GM15510 (cell line): ENCODE data around the gene FBXO24.

ENCODE experiments used
- POLR2A ChIP-seq: IDR thresholded peaks from 3 replicates; pipeline ENCODE4 v1.6.1; 2011; ENCODE audit warnings: borderline replicate concordance; ENCODE audit not compliant: insufficient read length; ENCODE audit errors: extremely low read depth

FBXO24 gene

DNA sequence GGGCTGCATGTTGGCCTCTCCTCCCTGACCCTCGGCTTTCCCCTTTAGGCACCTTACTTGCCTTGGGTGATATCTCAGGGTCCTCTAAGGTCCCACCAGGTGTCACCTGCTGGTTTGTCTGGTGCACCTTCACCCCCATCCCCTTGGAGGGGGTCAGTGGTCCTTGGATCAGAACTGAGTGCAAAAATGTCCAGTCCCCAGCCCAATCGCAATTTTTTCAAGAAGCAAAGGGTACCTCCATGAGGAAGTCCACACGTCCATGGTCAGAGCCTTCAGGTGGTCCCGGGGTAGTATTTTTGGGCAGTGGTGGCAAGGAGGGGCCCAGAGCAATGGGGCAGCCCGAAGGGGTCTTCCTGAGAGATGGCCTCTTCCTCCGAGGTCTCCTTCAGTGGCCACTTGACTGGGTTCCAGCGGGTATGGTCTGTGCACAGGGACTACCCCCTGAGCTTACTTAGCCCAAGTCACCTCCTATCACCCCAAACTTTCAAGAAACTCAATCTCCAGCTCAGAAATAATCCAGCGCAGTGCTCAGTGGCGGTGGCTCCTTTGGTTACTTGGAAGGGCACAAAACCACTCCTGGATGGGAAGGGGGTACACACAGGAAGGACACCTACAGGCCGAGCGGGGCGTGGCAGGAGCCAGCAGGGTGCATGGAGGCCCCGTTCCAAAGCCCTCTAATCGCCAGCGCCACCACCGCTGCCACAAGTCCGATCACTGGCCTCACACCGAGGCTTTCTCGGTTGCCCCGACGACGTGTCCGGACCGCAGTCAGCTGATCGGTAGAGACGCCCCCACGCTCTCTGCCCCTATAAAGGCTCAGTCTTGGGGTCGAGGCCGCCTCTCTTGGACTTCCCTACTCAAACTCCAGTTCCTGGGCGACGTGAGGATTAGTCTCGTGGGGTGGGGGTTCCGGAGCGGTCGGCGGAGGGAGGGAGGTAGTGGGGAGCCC lies 17.0 kb upstream of the FBXO24 start:
- TF ChIP-seq POLR2A = no peak

DNA sequence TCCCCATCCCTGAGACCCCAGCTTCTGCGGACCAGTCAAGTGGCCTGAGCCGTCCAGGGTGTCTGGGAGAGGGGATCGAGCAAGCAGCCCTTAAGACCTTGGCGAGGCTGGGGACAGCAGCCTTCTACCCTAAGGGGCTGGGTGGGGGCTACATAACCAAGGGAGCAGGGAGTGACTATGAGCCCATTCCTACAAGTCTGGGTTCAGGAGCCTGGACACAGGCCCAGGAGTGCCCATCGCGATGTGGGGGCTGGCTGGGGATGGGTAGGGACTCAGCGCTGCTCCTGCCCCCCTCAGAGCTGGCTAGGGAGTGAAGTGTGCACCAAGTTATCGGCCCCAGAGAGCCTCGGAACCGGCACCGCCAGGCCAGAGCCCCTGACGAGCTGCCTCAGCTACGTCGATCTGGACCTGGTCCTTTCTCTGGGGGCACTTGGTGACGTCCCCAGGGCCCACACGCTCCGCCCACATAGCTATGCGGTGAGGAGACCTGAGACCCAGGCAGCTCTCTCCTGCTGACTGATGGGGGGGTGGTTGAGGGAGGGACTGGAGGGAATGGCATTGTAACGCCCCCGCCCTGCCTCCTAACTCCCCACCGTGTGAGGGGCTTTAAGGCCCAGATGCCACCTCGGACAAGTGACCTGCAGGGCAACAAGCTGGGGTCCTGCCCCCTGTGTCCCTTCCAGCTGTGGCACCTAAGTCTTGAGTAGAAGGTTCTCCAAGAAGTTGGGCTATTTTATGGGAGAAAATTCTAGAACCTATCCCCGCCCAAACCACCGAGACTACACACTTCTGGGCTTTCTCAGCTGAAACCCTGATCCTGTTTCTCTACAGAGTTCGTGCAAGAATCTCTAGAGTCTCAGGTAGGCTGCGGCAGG lies 14.9 kb upstream of the FBXO24 start:
- no peak for TF ChIP-seq POLR2A

DNA sequence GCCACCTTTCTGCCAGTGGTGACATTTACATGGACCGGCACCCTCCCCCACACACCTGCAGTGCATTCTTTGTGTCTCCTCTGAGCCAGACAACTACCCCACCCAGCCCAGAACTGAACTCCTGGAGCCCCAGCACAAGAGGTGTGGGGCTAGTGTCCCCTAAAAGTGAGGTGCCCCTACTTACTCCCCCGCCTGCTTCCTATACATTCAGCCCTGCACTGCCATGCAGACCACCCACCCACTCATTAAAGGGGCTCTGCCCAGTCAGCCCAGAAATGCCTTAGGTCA lies 14.4 kb upstream of the FBXO24 start:
- no peak for TF ChIP-seq POLR2A

DNA sequence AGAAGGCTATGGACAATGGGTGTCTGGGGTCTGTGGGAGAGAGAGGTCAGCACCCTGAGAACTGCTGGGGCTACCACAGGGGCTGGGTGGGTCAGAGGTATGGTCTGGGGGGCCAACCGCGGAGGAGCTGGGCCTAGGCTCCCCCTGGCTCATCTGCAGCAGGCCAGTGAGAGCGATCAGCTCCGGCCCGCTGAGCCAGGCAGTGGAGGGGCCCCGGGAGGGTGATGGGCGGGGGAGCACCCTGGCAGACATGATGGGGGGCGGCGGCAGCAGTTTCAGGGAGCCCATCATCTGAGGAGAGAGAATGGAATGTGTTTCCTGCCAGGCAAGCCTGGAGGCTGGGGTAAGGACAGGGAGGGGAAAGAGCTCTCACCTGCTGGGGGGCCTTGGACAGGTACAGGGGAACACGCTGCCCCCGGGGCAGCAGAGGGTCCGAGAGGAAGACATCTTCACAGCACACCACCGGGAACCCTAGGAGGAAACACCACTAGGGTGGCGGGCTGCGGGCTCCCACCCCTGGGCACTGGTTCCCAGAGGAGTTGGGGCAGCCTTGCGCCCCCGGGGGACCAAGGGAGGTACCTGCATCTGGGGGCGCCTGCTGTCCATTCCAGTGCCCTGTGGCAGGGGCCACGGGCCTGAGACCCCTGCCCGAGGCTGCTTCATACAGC lies 13.7 kb upstream of the FBXO24 start:
- TF ChIP-seq POLR2A = no peak

DNA sequence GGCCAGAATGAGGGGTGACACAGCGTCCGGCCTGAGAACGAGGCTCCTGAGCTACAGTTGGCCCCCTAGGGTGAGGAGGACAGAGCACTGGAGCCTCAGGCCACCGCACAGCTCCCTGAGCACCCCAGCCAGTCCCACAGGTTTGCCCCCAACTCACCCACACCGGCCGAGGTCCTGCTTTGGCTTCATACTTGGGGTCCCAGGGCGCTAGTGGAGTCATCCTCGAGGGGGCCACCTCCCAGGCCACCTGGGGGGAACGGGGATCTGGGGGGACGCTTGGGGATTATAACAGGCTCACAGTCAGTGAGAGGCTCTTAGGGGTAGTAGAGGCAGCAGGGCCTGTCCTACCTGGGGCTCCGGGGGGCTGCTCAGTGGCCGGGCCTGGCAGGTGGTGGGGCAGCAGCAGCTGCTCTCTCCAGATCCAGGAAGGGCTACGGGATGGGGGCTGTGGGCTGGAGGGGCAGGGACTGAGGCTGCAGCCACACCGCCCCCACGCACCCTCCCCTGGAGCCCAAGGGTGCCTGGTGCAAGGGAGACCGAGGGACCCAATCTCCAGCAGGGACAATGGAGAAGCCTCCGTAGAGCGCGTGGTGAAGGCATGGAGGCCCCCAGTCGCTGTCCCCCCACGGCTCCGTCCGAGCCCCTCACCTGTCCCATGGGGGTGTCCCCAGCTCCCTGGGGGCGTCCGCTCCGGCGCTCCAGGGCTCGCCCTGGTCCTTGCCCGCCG lies 13.0 kb upstream of the FBXO24 start:
- TF ChIP-seq POLR2A = no peak

DNA sequence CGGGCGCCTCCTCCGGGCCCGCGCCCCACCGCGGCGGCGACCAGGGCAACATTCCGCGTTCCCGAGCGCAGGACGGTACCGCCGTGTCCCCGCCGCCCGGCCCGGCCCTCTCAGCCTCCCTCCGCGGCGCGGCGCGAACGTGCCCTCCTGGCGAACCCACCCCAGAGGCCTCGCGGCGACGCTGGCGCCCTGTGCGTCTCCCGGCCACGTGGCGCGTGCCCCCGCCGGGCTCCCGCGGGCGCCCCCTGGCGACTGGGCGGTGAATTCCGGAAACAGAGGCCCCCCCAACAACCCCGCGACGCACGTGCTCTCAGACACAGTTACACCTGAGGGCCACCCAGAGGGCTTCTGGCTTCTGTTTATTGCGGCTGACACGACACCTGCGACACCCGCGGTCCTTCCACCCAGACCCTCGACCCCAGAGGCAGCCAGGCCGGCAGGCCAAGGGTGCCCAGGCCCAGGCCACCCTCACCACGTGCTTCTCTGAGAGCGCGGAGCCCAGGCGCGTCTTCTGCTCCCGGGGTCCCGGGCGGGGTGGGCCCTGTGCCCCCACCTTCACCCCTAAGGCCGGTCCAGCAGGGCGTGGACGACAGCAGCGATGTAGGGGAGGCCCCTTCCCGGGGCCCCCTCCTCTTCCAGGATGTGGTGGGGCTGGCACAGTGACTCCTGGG lies 12.3 kb upstream of the FBXO24 start, which contains the start of gene SAP25:
SAP25 (minus strand) TSS at position 210 of the 671 bp plus-strand sequence; CDS start at position 52, 158 bp downstream.
- TF ChIP-seq POLR2A = no peak

DNA sequence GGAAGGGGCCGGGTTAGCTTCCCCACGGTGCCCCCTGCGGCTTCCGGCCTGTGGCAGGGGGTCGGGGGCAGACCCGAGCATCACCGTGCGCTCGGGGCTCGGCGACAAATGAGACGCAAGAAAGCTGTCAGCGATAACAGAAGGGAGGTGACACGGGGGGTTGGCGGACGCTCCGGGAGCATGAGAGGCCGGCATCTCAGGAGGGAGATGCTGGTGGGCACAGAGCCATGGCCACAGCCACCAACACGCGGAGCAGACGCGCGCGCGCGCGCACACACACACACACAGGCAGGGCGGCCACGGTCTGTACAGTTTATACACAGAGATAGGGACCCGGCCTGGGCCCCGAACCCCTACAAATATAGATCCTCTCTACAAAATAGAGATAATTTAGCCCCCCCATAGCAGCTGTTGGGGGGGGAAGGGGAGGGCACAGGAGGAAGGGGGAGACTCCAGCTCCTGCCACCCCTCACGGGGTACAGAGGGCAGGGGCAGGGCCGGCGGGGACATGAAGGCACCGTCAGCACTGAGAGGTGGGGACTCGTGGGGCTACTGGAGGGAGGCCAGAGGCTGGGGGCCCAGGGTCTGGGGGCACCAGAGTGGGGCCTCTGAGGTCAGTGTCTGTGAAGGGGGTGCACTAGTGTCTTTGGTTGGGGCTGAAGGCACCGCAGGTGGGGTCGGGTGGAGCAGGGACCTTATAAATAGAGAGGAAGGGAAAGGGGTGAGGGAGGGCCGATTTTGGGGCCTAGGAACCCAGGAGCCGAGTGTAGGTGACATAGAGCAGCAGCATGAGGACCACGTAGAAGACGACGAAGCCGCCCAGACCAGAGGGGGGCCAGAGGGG lies 11.5 kb upstream of the FBXO24 start:
- TF ChIP-seq POLR2A = no peak

DNA sequence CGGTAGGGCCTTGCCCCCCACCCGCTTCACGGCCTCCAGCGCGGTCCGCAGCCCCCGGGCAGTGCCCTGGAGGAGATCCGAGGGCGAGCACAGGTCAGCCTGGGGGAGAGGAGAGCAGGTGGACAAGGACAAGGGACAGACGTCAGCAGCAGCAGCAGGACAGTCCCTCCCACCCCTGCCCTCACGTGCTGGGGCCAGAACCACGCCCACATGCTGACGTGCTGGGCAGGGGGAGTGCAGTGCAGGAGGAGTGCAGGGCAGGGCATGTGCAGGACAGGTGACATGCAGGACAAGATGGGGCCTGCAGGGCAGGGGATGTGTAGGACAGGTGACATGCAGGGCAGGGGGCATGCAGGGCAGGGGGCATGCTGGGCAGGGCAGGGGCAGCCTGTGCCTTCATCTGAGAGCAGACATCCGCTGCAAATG lies 10.9 kb upstream of the FBXO24 start:
- no peak for TF ChIP-seq POLR2A

DNA sequence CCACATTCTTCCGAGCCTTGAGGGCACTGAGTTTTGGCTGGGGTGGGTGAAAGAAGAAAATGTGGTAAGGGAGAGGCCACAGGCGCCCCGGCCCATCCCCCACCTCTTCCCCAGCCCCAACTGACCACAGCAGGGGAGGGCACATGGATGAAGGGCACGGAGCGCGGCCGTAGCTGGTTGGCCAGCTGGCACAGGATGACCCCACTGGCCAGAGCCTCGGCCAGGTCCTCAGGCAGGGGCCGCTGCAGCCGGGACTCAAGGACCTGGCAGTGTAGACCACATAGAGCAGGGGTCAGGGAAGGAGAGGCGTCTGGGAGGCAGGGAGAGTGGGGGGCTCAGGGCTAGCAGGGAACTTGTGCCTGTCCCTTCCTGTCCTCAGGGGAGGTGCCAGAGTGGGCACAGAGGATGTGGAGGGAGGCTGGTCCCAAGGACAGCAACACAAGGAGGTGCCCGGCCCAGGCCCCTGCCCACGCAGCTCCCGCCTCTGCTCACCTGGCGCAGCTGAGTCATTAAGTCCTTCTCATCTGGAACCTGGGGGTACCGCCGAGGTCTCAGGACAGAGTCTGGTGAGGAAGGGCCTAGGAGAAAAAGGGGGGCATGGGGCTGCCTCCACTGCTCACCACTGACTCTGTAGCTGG lies 10.3 kb upstream of the FBXO24 start:
- no peak for TF ChIP-seq POLR2A

DNA sequence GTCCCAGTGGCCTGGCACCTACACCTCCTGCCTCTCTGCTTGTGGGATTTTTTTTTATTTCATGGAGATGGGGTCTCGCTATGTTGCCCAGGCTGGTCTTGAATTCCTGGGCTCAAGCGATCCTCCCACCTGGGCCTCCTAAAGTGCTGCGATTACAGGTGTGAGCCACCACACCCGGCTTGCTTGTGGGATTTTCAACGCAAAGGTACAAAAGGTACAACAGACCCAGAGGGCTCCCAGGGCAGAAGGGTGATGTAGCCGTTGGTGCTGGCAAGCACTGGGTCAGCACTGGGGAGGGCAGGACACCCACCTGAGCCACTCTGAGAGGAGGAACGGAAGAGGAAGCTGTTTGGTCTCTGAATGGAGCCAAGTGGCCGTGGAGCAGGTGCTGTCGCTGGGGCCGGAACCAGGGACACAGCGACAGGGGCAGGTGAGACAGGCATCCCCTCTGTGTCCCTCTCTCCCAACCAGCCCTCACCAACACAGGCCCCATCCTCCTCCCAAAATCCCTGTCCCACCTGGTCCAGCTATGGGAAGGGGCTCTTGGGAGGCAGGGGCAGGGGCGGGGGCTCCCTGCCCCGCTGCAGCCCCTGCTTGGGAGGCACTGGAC lies 9.6 kb upstream of the FBXO24 start:
- TF ChIP-seq POLR2A = no peak

DNA sequence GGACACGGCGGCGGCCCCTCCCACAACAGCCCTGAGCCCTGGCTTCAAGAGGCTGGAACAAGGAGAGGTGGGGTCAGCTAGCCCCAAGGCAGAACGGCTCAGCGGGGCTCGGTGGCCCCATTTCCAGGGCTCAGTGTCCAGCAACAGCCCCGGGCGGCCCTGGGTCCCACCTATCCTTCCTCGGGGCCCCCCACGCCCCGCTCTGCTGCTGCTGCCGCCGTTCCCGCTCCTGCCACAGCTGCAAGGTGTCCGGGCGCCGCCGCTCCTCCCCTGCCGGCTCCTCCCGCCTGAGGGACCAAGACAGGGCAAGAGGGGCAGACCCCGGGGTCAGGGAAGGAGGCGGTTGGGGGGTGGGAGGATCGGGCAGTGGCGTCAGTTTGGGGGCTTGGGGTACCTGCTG lies 9.0 kb upstream of the FBXO24 start:
- no peak for TF ChIP-seq POLR2A

DNA sequence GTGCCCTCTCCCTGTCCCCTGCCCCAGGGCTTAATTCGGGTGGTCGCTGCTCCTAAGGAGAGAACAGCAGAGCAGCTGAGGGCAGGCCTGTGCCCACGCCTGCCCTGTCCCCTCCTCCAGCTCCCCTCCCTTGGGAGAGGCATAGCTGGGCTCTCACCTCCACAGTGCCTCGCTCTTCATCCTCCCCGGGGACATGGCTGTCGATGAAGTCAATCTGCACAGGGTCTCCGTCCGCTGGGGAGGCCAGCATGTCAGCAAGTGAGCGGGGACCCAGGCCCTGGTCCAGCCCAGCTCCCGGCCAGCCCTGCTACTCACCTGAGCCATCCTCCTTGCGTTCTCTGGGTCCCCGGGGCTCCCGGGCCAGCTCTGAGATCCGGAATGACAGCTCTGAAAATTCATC lies 8.6 kb upstream of the FBXO24 start:
- TF ChIP-seq POLR2A = no peak
